H1 (cell line): ENCODE results near the gene F8. TPM values are rescaled to one million over a fixed set of nuclear protein-coding genes. Genes with fewer than 3 reads are reported as not detected.

Experiments
- CTCF ChIA-PET: fragments of 300-600 bp; sonication (Branson Sonifier 250); formaldehyde crosslinking; loops from one replicate; lab custom pipeline; 2021; ENCODE audit not compliant: partially characterized antibody; lab: Charles Lee
- POLR2A ChIA-PET: fragments of 300-600 bp; sonication (Branson Sonifier 250); formaldehyde crosslinking; loops from one replicate; lab custom pipeline; 2021; ENCODE audit warnings: inconsistent platforms; ENCODE audit not compliant: partially characterized antibody; lab: Charles Lee
- DNase-seq, 2 experiments: peaks; one replicate each; pipeline versions ENCODE4 v3.0.0 to v3.0.0-alpha.2; 2010 to 2022; ENCODE audit warnings: low spot score in 2 of 2, low read depth in 1 of 2, mixed read lengths in 1 of 2
- FAIRE-seq: peaks from 2 replicates; lab custom pipeline; 2011; peaks lifted over from hg19 to GRCh38; lab: Jason Lieb, UNC
- H2AFZ ChIP-seq: 2 replicates; pipeline ENCODE4 v1.8.1; 2012; ENCODE audit warnings: low read length, inconsistent platforms
- H2AK5ac ChIP-seq: 2 replicates; pipeline ENCODE4 v1.6.1; 2013; ENCODE audit warnings: low read depth, low read length
- H2BK120ac ChIP-seq: replicated peaks from 2 replicates; pipeline ENCODE3; 2013; ENCODE audit warnings: low read depth, low read length, inconsistent platforms
- H2BK12ac ChIP-seq: 2 replicates; pipeline ENCODE4 v1.6.1; 2013; ENCODE audit warnings: low read depth, low read length
- H2BK15ac ChIP-seq: 2 replicates; pipeline ENCODE4 v1.6.1; 2013; ENCODE audit warnings: low read length
- H2BK20ac ChIP-seq: 2 replicates; pipeline ENCODE4 v1.6.1; 2013; ENCODE audit warnings: low read length
- H2BK5ac ChIP-seq: 2 replicates; pipeline ENCODE4 v1.6.1; 2013; ENCODE audit warnings: low read depth, low read length
- H3K14ac ChIP-seq: 2 replicates; pipeline ENCODE4 v1.6.1; 2013; ENCODE audit warnings: inconsistent platforms; ENCODE audit not compliant: insufficient read length
- H3K18ac ChIP-seq: 2 replicates; pipeline ENCODE4 v1.6.1; 2013; ENCODE audit warnings: low read length; ENCODE audit errors: extremely low read depth
- H3K23ac ChIP-seq: 2 replicates; pipeline ENCODE4 v1.6.1; 2013; ENCODE audit warnings: inconsistent platforms; ENCODE audit not compliant: insufficient read length
- H3K23me2 ChIP-seq: 2 replicates; pipeline ENCODE4 v1.6.1; 2013; ENCODE audit warnings: low read depth, low read length
- H3K27ac ChIP-seq: 2 replicates; pipeline ENCODE4 v1.6.1; 2011; ENCODE audit warnings: low read depth, low read length, inconsistent platforms
- H3K27me3 ChIP-seq, 4 experiments: replicated peaks in 1 of 4; 1 replicate in 1 of 4; 2 replicates in 3 of 4; pipeline versions ENCODE4 v1.6.1 to v1.8.1; 2011 to 2013; ENCODE audit warnings: low read length in 3 of 4, mild to moderate bottlenecking in 3 of 4, inconsistent platforms in 2 of 4, mixed read lengths in 2 of 4, moderate library complexity in 1 of 4; ENCODE audit not compliant: control insufficient read depth in 3 of 4, insufficient read depth in 3 of 4; ENCODE audit errors: extremely low read depth in 1 of 4
- H3K36me3 ChIP-seq, 4 experiments: 2 replicates each; pipeline versions ENCODE4 v1.6.1 to v1.8.1; 2011 to 2013; ENCODE audit warnings: mild to moderate bottlenecking in 4 of 4, low read length in 3 of 4, moderate library complexity in 2 of 4, control low read depth in 1 of 4, inconsistent platforms in 1 of 4; ENCODE audit not compliant: insufficient read depth in 4 of 4, control insufficient read depth in 2 of 4
- H3K4ac ChIP-seq: replicated peaks from 2 replicates; pipeline ENCODE3; 2013; ENCODE audit warnings: low read length, low read depth, mixed read lengths, inconsistent platforms; ENCODE audit not compliant: insufficient read length
- H3K4me1 ChIP-seq, 4 experiments: replicated peaks in 1 of 4; 1 replicate in 1 of 4; 2 replicates in 3 of 4; pipeline versions ENCODE4 v1.6.1 to v1.8.1; 2011 to 2013; ENCODE audit warnings: low read length in 3 of 4, inconsistent platforms in 2 of 4, mixed read lengths in 1 of 4; ENCODE audit not compliant: insufficient read depth in 4 of 4, control insufficient read depth in 3 of 4
- H3K4me2 ChIP-seq, 2 experiments: 2 replicates each; pipeline versions ENCODE4 v1.6.1 to v1.8.1; 2011 to 2013; ENCODE audit warnings: low read depth in 2 of 2, low read length in 2 of 2, control low read depth in 1 of 2, inconsistent platforms in 1 of 2, mild to moderate bottlenecking in 1 of 2; ENCODE audit not compliant: insufficient read depth in 1 of 2
- H3K4me3 ChIP-seq, 4 experiments: fragments of 200-600, 300-600 bp in 1 of 4; sonication (generic), shearing (Covaris generic), sonication (Bioruptor Twin) in 1 of 4; 2 replicates each; pipeline versions ENCODE4 v1.5.1 to v1.8.1; 2011 to 2016; ENCODE audit warnings: low read length in 4 of 4, low read depth in 3 of 4, control low read depth in 2 of 4, inconsistent platforms in 2 of 4, mild to moderate bottlenecking in 2 of 4, mixed read lengths in 1 of 4, moderate library complexity in 1 of 4; ENCODE audit not compliant: insufficient read depth in 2 of 4; ENCODE audit errors: extremely low read depth in 1 of 4
- H3K56ac ChIP-seq: replicated peaks from 2 replicates; pipeline ENCODE3; 2013; ENCODE audit warnings: low read depth, mild to moderate bottlenecking, mixed read lengths, low read length, inconsistent platforms; ENCODE audit not compliant: insufficient read length
- H3K79me1 ChIP-seq: 2 replicates; pipeline ENCODE4 v1.6.1; 2013; ENCODE audit warnings: low read depth, low read length, control low read depth
- H3K79me2 ChIP-seq, 2 experiments: 2 replicates each; pipeline versions ENCODE4 v1.6.1 to v1.8.1; 2012 to 2013; ENCODE audit warnings: low read length in 2 of 2, mild to moderate bottlenecking in 2 of 2, inconsistent platforms in 1 of 2; ENCODE audit not compliant: insufficient read depth in 2 of 2, control insufficient read depth in 1 of 2
- H3K9ac ChIP-seq, 4 experiments: replicated peaks in 1 of 4; 1 replicate in 1 of 4; 2 replicates in 3 of 4; pipeline versions ENCODE4 v1.6.1 to v1.8.1; 2011 to 2013; ENCODE audit warnings: low read depth in 3 of 4, low read length in 3 of 4, control low read depth in 2 of 4, mild to moderate bottlenecking in 2 of 4, moderate library complexity in 2 of 4, inconsistent platforms in 1 of 4; ENCODE audit errors: extremely low read depth in 1 of 4
- H3K9me3 ChIP-seq, 2 experiments: 2 replicates each; pipeline versions ENCODE4 v1.6.1 to v1.8.1; 2012 to 2013; ENCODE audit warnings: mild to moderate bottlenecking in 2 of 2, moderate library complexity in 2 of 2, control low read depth in 1 of 2, inconsistent platforms in 1 of 2, low read depth in 1 of 2, low read length in 1 of 2, mixed read lengths in 1 of 2; ENCODE audit not compliant: insufficient read depth in 2 of 2
- H4K20me1 ChIP-seq, 2 experiments: replicated peaks in 1 of 2; 2 replicates each; pipeline versions ENCODE3 to v1.8.1; 2011 to 2013; ENCODE audit warnings: inconsistent platforms in 2 of 2, low read length in 2 of 2, mild to moderate bottlenecking in 1 of 2; ENCODE audit not compliant: insufficient read depth in 2 of 2, control insufficient read depth in 1 of 2
- H4K5ac ChIP-seq: 2 replicates; pipeline ENCODE4 v1.6.1; 2013; ENCODE audit warnings: low read length, low read depth, mixed read lengths, inconsistent platforms; ENCODE audit not compliant: insufficient read length
- H4K8ac ChIP-seq: 2 replicates; pipeline ENCODE4 v1.8.0; 2013; ENCODE audit warnings: mild to moderate bottlenecking, moderate library complexity, low read length, inconsistent platforms; ENCODE audit not compliant: insufficient read depth; ENCODE audit errors: extremely low read depth
- H4K91ac ChIP-seq: replicated peaks from 2 replicates; pipeline ENCODE3; 2013; ENCODE audit warnings: low read length, mixed read lengths, inconsistent platforms; ENCODE audit not compliant: insufficient read length
- BACH1 ChIP-seq: IDR thresholded peaks from 2 replicates; pipeline ENCODE4 v1.6.1; 2012; ENCODE audit warnings: low read length, improper control_type of control experiment
- BCL11A ChIP-seq, 2 experiments: IDR thresholded peaks; one replicate each; pipeline ENCODE4 v1.6.1; 2011; ENCODE audit warnings: low read depth in 2 of 2, low read length in 2 of 2, mild to moderate bottlenecking in 2 of 2
- CBX5 ChIP-seq: fragments of 300-800, 300-1000 bp; sonication (generic); IDR thresholded peaks from 2 replicates; pipeline ENCODE4 v1.7.1; 2016; ENCODE audit warnings: antibody characterized with exemption, low read length, low read depth
- CHD2 ChIP-seq: IDR thresholded peaks from 2 replicates; pipeline ENCODE4 v1.6.1; 2012; ENCODE audit warnings: low read length, improper control_type of control experiment
- CREB1 ChIP-seq: IDR thresholded peaks from 2 replicates; pipeline ENCODE4 v1.6.1; 2012; ENCODE audit warnings: inconsistent platforms
- JUN ChIP-seq: IDR thresholded peaks from 2 replicates; pipeline ENCODE4 v1.6.1; 2011; ENCODE audit warnings: low read depth, mild to moderate bottlenecking, improper control_type of control experiment, low read length
- PHF8 ChIP-seq: fragments of 200-600 bp; sonication (generic); conservative IDR thresholded peaks from 2 replicates; pipeline ENCODE4 v1.7.1; 2012; ENCODE audit warnings: low read depth, mild to moderate bottlenecking, inconsistent platforms, low read length, moderate library complexity
- POLR2A ChIP-seq, 2 experiments: IDR thresholded peaks; 1 replicate in 1 of 2; 2 replicates in 1 of 2; pipeline ENCODE4 v1.6.1; 2011; ENCODE audit warnings: low read depth in 2 of 2, low read length in 2 of 2, mild to moderate bottlenecking in 2 of 2; ENCODE audit errors: control extremely low read depth in 1 of 2
- POLR2AphosphoS5 ChIP-seq: IDR thresholded peaks from 2 replicates; pipeline ENCODE4 v1.6.1; 2011; ENCODE audit warnings: low read depth, low read length
- SIN3A ChIP-seq, 2 experiments: IDR thresholded peaks in 1 of 2; conservative IDR thresholded peaks in 1 of 2; 2 replicates each; pipeline ENCODE4 v1.6.1; 2011 to 2012; ENCODE audit warnings: low read length in 2 of 2, improper control_type of control experiment in 1 of 2, low read depth in 1 of 2, mild to moderate bottlenecking in 1 of 2
- SP2 ChIP-seq: IDR thresholded peaks from 2 replicates; pipeline ENCODE4 v1.6.1; 2012; ENCODE audit warnings: mild to moderate bottlenecking, low read length, inconsistent platforms
- SP4 ChIP-seq: IDR thresholded peaks from 2 replicates; pipeline ENCODE4 v1.6.1; 2012; ENCODE audit warnings: low read length, inconsistent platforms
- SUZ12 ChIP-seq: fragments of 200-600 bp; sonication (generic); IDR thresholded peaks from 2 replicates; pipeline ENCODE4 v1.6.1; 2012; ENCODE audit warnings: mild to moderate bottlenecking, inconsistent platforms, low read length, moderate library complexity, mixed read lengths
- TBP ChIP-seq: IDR thresholded peaks from 2 replicates; pipeline ENCODE4 v1.6.1; 2011; ENCODE audit warnings: low read depth, low read length, improper control_type of control experiment
- TCF12 ChIP-seq: IDR thresholded peaks from 2 replicates; pipeline ENCODE4 v1.6.1; 2011; ENCODE audit warnings: low read depth, mild to moderate bottlenecking, low read length
- USF2 ChIP-seq: IDR thresholded peaks from 2 replicates; pipeline ENCODE4 v1.6.1; 2011; ENCODE audit warnings: low read length, improper control_type of control experiment
- WGBS, 2 experiments: shearing (Covaris generic) in 1 of 2; methylation state at CpG; one replicate each; pipeline versions ENCODE4 v1.1.6 to v1.1.7; 2013 to 2015; ENCODE audit warnings: low lambda C conversion rate in 2 of 2, mixed read lengths in 2 of 2, inconsistent platforms in 1 of 2, low coverage in 1 of 2, missing lambda C conversion rate in 1 of 2; ENCODE audit not compliant: insufficient replicate concordance in 2 of 2, insufficient coverage in 1 of 2, insufficient read length in 1 of 2; ENCODE audit errors: extremely low coverage in 1 of 2, missing lambda C conversion rate in 1 of 2; 5-methylcytosine and 5-hydroxymethylcytosine counted together
- polyA plus RNA-seq, 7 experiments: library from polyadenylated mRNA; depleted of rRNA in 3 of 7; stranded (reverse) in 5 of 7; unstranded in 2 of 7; fragments of >200 nt in 5 of 7; fragments of 200-250 nt in 2 of 7; gene quantifications; 1 replicate in 5 of 7; 2 replicates in 1 of 7; 4 replicates in 1 of 7; pipeline versions ENCODE4 v1.2.1 to v1.2.3, GENCODE V29; 2011 to 2013; ENCODE audit warnings: missing spikeins in 2 of 7, mixed read lengths in 2 of 7
- total RNA-seq: library from RNA; stranded (reverse); fragmentation: NEBNext Ultra II Directional; extraction: Animal tissue kit (Norgen Biotek cat#: 25700); gene quantifications from 2 replicates; pipeline ENCODE4 v1.2.1, GENCODE V29; 2021

F8 gene
- total and polyA plus RNA-seq, 2 of the 8 experiments (the other 6 are each of a cell fraction or from before 2014, with no cell fraction given), result 1.1 to 2.6 TPM

- Histone ChIP-seq H3K14ac (no peak overlapping the region), H3K23me2 (no peaks in the 10 kb centered on the region), H3K79me2 (no peaks in the 10 kb centered on the region), H2BK12ac (no peak overlapping the region), H3K23ac (no peak overlapping the region), H4K5ac (no peak overlapping the region), H3K4me3 (no peak overlapping the region), H3K79me1 (no peaks in the 10 kb centered on the region), H2BK120ac (no peak overlapping the region), H3K4me2 (no peak overlapping the region), H3K27me3 (no peaks in the 10 kb centered on the region; a peak in 1 of 7 replicates), H2BK20ac (no peak overlapping the region), H4K20me1 (no peaks in the 10 kb centered on the region), H3K27ac (no peak overlapping the region), H2BK5ac (no peak overlapping the region), H3K36me3 (no peaks in the 10 kb centered on the region), H3K18ac (no peak overlapping the region), H3K9ac (no peak overlapping the region), H4K91ac (no peak overlapping the region), H3K4ac (no peak overlapping the region), H3K4me1 (peaks cover 0 to 5% (median 0%) of the 10 kb centered on the region in 4 experiments; a peak in 2 of 7 replicates), H3K9me3 (no peaks in the 10 kb centered on the region), H2BK15ac (no peak overlapping the region), H4K8ac (no peak overlapping the region), H3K56ac (no peak overlapping the region), H2AK5ac (no peak overlapping the region), H2AFZ (no peak overlapping the region)
- CTCF ChIA-PET, result no interaction called here
- FAIRE-seq (no peak), DNase-seq (no peak)
- 83% methylated on average over 2 of the region's 2 CpGs; no CpG with 5 or more reads in 1 of the 2 experiments for WGBS, 2 experiments
- POLR2A ChIA-PET, result no interaction called here
- TF ChIP-seq JUN (no peak), SIN3A (conservative IDR thresholded peaks at IDR 0.05 in 1 of 2, IDR thresholded peaks at IDR 0.05 in 1 of 2; ENCODE audit: low read depth in 1 of 2, low read length in 2 of 2) (no peak), SP2 (no peak), CREB1 (no peak), BCL11A (IDR thresholded peaks at IDR 0.05; ENCODE audit: low read depth in 2 of 2, low read length in 2 of 2) (no peak), CHD2 (no peak), TBP (no peak), CBX5 (no peak), USF2 (no peak), TCF12 (no peak), SP4 (no peak), PHF8 (no peak), BACH1 (no peak), POLR2AphosphoS5 (no peak), POLR2A (IDR thresholded peaks at IDR 0.05; ENCODE audit: control extremely low read depth in 1 of 2, low read depth in 2 of 2, low read length in 2 of 2) (no peak), SUZ12 (no peak)
Measured at GRCh38 chrX:154795016-154795415, 227.5 kb downstream of the F8 start.
